ENCODE results near the gene COPS4. TPM values are rescaled to one million over a fixed set of nuclear protein-coding genes. Genes with fewer than 3 reads are reported as not detected.
A peak's percentile ranks its signal among the peaks of the same experiment; 100 is the strongest.
"Not testable (repeated sequence)": the region's sequence is repeated elsewhere in the genome, so short reads cannot be mapped to it uniquely, and the experiment has no call there.

The COPS4 gene
- total RNA-seq: 10 to 100 TPM; 29.5 to 62.1 (median 43.0) TPM

GRCh38 chr4:83034630-83035494 lies at the start of gene COPS4:
Gene COPS4 (plus strand): TSS chr4:83035183. CDS start chr4:83035225, 42 bp downstream.
- Histone ChIP-seq H3K9me3 (no peaks in the 10 kb centered on the region), H3K27ac (peak within 1 kb of the TSS; percentile 85 to 94 (median 92)), H3K27me3 (no peaks in the 10 kb centered on the region), H3K36me3 (no peaks in the 10 kb centered on the region), H3K4me3 (peak within 1 kb of the TSS; percentile 62 to 85 (median 72)), H3K4me1 (peaks cover 0 to 34% (median 16%) of the 10 kb centered on the region in 4 donors)
- peak; percentile 92 to 95 for DNase-seq (ENCODE audit: low spot score in 2 of 2)
- TF ChIP-seq POLR2A (IDR thresholded peaks at IDR 0.05) (peak; percentile 30 to 72), CTCF (IDR thresholded peaks at IDR 0.05) (peak; percentile 36 to 80 (median 68)), EP300 (IDR thresholded peaks at IDR 0.05) (peak; percentile 81 to 94)
- WGBS, 2 donors: 0% methylated on average over 39 of the region's 39 CpGs

- H3K4me3 ChIP-seq; H3K27me3 ChIP-seq; DNase-seq (ENCODE audit: low spot score in 2 of 2); H3K9me3 ChIP-seq; H3K36me3 ChIP-seq; H3K4me1 ChIP-seq; H3K27ac ChIP-seq: not testable (repeated sequence)
Measured at GRCh38 chr4:82987519-82987918, 47.5 kb upstream of the COPS4 start.

GRCh38 chr4:82988323-82988832 lies 46.6 kb upstream of the COPS4 start:
- no peak overlapping the region for H3K4me3 ChIP-seq
- 72 to 76% methylated on average over 2 of the region's 2 CpGs for WGBS, 2 donors
- H3K4me1 ChIP-seq: peaks cover 0 to 5% (median 0%) of the 10 kb centered on the region in 4 donors
- H3K36me3 ChIP-seq: peaks cover 0 to 5% (median 0%) of the 10 kb centered on the region in 3 donors
- no peak overlapping the region for H3K27ac ChIP-seq
- no peaks in the 10 kb centered on the region for H3K9me3 ChIP-seq
- no peaks in the 10 kb centered on the region for H3K27me3 ChIP-seq
- no peak for DNase-seq (ENCODE audit: low spot score in 2 of 2)
- TF ChIP-seq CTCF (IDR thresholded peaks at IDR 0.05) (no peak), EP300 (IDR thresholded peaks at IDR 0.05) (no peak), POLR2A (IDR thresholded peaks at IDR 0.05) (no peak)

GRCh38 chr4:82989575-82990429 lies 45.2 kb upstream of the COPS4 start:
- H3K9me3 ChIP-seq: no peaks in the 10 kb centered on the region
- H3K4me1 ChIP-seq: peaks cover 0 to 5% (median 0%) of the 10 kb centered on the region in 4 donors
- no peaks in the 10 kb centered on the region for H3K27me3 ChIP-seq
- no peak for TF ChIP-seq EP300 (IDR thresholded peaks at IDR 0.05)
- no peak for TF ChIP-seq POLR2A (IDR thresholded peaks at IDR 0.05)
- TF ChIP-seq CTCF (IDR thresholded peaks at IDR 0.05): no peak
- no peak for DNase-seq (ENCODE audit: low spot score in 2 of 2)
- 58 to 91% methylated on average over 2 of the region's 2 CpGs for WGBS, 2 donors
- H3K27ac ChIP-seq: no peak overlapping the region
- H3K36me3 ChIP-seq: no peaks in the 10 kb centered on the region
- no peak overlapping the region for H3K4me3 ChIP-seq

- H3K4me1 ChIP-seq: peaks cover 0 to under 1% (median 0%) of the 10 kb centered on the region in 4 donors
- WGBS, 2 donors: 70 to 72% methylated on average over 4 of the region's 4 CpGs
- TF ChIP-seq CTCF (IDR thresholded peaks at IDR 0.05) (no peak), EP300 (IDR thresholded peaks at IDR 0.05) (no peak), POLR2A (IDR thresholded peaks at IDR 0.05) (no peak)
Measured at GRCh38 chr4:82994834-82995233, 40.1 kb upstream of the COPS4 start.

More at GRCh38 chr4:82994834-82995233, 40.1 kb upstream of the COPS4 start:
- Histone ChIP-seq H3K27me3 (no peaks in the 10 kb centered on the region), H3K9me3 (no peaks in the 10 kb centered on the region), H3K36me3 (no peaks in the 10 kb centered on the region), H3K4me3 (no peak overlapping the region), H3K27ac (no peak overlapping the region)
- no peak for DNase-seq (ENCODE audit: low spot score in 2 of 2)
